GM12891 (cell line): ENCODE data around the gene SAG.

Experiments
- PAX5 ChIP-seq: IDR thresholded peaks from 2 replicates; pipeline ENCODE4 v1.6.1; 2011; ENCODE audit warnings: low read length, moderate library complexity, mild to moderate bottlenecking; ENCODE audit not compliant: insufficient read depth, severe bottlenecking
- POLR2A ChIP-seq: IDR thresholded peaks from 2 replicates; pipeline ENCODE4 v1.6.1; 2011; ENCODE audit warnings: low read depth, low read length, control low read depth
- POLR2AphosphoS5 ChIP-seq: IDR thresholded peaks from 2 replicates; pipeline ENCODE4 v1.6.1; 2011; ENCODE audit warnings: low read depth, low read length, control low read depth
- POU2F2 ChIP-seq: IDR thresholded peaks from 2 replicates; pipeline ENCODE4 v1.6.1; 2011; ENCODE audit warnings: low read depth, mild to moderate bottlenecking, control low read depth, low read length, moderate library complexity
- SPI1 ChIP-seq: IDR thresholded peaks from 2 replicates; pipeline ENCODE4 v1.6.1; 2011; ENCODE audit warnings: low read depth, low read length, control low read depth
- TAF1 ChIP-seq: IDR thresholded peaks from 2 replicates; pipeline ENCODE4 v1.6.1; 2011; ENCODE audit warnings: low read depth, low read length, control low read depth

DNA sequence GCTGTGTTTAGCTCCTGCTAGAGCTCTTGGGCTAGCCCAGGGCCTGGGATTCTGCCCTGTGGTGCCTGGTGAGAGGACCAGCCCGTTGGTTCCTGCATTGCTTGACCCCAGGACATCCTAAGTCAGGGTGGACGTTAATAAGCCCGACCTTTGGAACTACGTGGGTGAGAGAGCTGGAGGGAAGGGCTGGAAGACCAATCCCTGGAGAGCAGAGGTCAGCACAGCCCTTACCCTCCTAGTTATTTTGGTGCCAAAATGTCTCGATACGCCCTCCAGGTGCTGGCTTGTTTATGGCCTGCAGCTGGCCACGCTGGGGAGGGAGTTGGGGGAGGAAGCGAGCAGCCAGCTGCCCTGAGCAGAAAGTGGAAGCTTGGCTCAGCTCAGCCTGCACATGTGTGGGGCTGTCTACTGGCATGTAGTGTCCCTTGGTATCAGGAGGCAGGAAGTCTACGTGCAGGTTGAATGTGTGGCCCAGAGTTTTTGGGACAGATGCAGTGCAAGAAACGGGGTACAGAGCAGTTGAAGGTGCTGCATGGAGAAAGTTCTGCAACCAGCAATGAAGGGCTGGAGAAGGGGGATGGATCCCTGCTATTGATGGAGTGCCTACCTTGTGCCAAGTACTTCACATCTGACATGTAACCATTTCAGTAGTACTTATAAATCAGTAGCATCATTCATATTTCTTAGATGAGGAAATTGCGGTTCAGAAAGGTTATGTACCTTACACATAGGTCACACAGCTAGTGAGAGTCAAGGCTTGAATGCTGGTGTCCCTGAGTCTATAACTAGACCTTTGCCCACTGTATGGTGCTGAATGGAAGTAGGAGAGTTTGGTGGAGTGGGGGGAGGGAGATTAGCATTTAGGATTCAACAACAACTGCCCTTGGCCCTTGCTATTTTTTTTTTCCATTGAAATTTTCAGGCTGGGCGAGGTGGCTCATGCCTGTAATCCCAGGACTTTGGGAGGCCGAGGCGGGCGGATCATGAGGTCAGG lies 41.7 kb downstream of the SAG start:
- TF ChIP-seq POLR2A, result no peak
- TF ChIP-seq TAF1, result no peak
- peak; percentile 47 for TF ChIP-seq SPI1
- TF ChIP-seq POLR2AphosphoS5, result no peak
- TF ChIP-seq PAX5, result no peak
- TF ChIP-seq POU2F2, result no peak
